ENCODE results near the gene LMNTD1. TPM values are rescaled to one million over a fixed set of nuclear protein-coding genes. Genes with fewer than 3 reads are reported as not detected.

LMNTD1 gene
- total RNA-seq, 2 donors from 2014 or later = 36.9 to 54.7 TPM

DNA sequence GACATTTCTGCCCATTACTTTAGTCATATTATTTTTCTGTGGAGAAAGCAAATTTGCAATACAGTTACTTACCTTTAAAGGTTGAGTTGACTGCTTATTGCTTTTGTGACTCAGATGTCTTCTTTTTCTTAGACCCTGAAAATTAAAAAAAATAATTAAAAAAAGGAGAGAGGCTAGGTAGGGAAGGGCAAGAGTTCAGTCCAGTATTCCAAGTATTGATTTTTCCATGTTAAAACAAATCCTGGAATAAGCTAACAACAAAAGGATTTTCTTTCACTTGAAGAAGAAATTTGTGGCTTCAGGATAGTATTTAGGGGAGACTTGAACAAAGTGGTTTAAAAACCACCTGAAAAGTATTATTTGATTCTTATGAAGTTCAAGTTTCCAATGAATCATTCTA lies 49.4 kb downstream of the LMNTD1 start:
- peaks cover 42% of the 10 kb centered on the region for H3K36me3 Mint-ChIP-seq (ENCODE audit: low read depth)
- Histone ChIP-seq H3K4me3 (ENCODE audit: low read length) (no peak overlapping the region), H3K27me3 (ENCODE audit: control insufficient read depth, insufficient read depth, low read length, poor library complexity, severe bottlenecking) (no peaks in the 10 kb centered on the region), H3K27ac (ENCODE audit: low read depth, low read length) (no peak overlapping the region), H3K36me3 (ENCODE audit: control insufficient read depth, insufficient read depth, low read length) (peaks cover 86% of the 10 kb centered on the region), H3K9me3 (ENCODE audit: control insufficient read depth, low read length) (peaks cover 11% of the 10 kb centered on the region), H3K9ac (ENCODE audit: extremely low read depth, low read length, poor library complexity, severe bottlenecking) (no peak overlapping the region), H3K4me1 (ENCODE audit: control insufficient read depth, insufficient read depth, low read length) (no peaks in the 10 kb centered on the region)
- no peak overlapping the region for H3K4me3 Mint-ChIP-seq
- peaks cover 14% of the 10 kb centered on the region for H3K4me1 Mint-ChIP-seq
- H3K9me3 Mint-ChIP-seq = peaks cover 10% of the 10 kb centered on the region
- H3K27me3 Mint-ChIP-seq (ENCODE audit: insufficient read depth) = no peaks in the 10 kb centered on the region
- DNase-seq = no peak
- TF ChIP-seq, protein P1, sequence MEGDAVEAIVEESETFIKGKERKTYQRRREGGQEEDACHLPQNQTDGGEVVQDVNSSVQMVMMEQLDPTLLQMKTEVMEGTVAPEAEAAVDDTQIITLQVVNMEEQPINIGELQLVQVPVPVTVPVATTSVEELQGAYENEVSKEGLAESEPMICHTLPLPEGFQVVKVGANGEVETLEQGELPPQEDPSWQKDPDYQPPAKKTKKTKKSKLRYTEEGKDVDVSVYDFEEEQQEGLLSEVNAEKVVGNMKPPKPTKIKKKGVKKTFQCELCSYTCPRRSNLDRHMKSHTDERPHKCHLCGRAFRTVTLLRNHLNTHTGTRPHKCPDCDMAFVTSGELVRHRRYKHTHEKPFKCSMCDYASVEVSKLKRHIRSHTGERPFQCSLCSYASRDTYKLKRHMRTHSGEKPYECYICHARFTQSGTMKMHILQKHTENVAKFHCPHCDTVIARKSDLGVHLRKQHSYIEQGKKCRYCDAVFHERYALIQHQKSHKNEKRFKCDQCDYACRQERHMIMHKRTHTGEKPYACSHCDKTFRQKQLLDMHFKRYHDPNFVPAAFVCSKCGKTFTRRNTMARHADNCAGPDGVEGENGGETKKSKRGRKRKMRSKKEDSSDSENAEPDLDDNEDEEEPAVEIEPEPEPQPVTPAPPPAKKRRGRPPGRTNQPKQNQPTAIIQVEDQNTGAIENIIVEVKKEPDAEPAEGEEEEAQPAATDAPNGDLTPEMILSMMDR (conservative IDR thresholded peaks at IDR 0.05) = no peak
- H3K27ac Mint-ChIP-seq = no peak overlapping the region

DNA sequence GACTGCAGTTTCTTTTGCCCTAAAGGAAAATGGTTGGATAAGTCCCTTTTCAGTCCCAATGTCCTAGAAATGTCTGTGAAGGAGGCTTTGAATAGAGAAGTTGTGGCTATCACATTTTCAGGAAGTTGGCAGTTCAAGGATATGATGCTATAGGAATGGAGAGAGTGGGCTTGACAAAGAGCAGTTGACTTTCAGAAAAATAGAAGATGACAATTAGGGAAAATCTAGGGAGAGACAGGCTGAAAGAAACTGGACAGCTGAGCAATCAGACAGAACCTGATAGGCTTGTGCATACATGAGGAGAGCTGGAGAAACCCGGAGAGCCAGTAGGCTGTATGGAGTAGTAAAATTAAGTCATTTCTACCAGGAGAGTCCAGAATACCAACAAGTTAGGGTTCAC lies 50.5 kb downstream of the LMNTD1 start:
- Mint-ChIP-seq H3K4me3 (no peak overlapping the region), H3K9me3 (peaks cover 20% of the 10 kb centered on the region), H3K27me3 (ENCODE audit: insufficient read depth) (no peaks in the 10 kb centered on the region), H3K36me3 (ENCODE audit: low read depth) (peaks cover 50% of the 10 kb centered on the region), H3K27ac (no peak overlapping the region), H3K4me1 (peaks cover 14% of the 10 kb centered on the region)
- DNase-seq = no peak
- H3K36me3 ChIP-seq (ENCODE audit: control insufficient read depth, insufficient read depth, low read length) = peaks cover 87% of the 10 kb centered on the region
- no peaks in the 10 kb centered on the region for H3K27me3 ChIP-seq (ENCODE audit: control insufficient read depth, insufficient read depth, low read length, poor library complexity, severe bottlenecking)
- H3K9ac ChIP-seq (ENCODE audit: extremely low read depth, low read length, poor library complexity, severe bottlenecking) = no peak overlapping the region
- 94% methylated on average over 1 of the region's 1 CpG; no CpG with 5 or more reads in 1 of the 2 experiments for WGBS, 2 experiments (ENCODE audit: insufficient coverage in 1 of 2, insufficient read length in 1 of 2)
- TF ChIP-seq, protein P1 (conservative IDR thresholded peaks at IDR 0.05) = no peak
- no peak overlapping the region for H3K27ac ChIP-seq (ENCODE audit: low read depth, low read length)
- H3K9me3 ChIP-seq (ENCODE audit: control insufficient read depth, low read length) = peaks cover 22% of the 10 kb centered on the region
- H3K4me1 ChIP-seq (ENCODE audit: control insufficient read depth, insufficient read depth, low read length) = no peaks in the 10 kb centered on the region
- H3K4me3 ChIP-seq (ENCODE audit: low read length) = no peak overlapping the region

DNA sequence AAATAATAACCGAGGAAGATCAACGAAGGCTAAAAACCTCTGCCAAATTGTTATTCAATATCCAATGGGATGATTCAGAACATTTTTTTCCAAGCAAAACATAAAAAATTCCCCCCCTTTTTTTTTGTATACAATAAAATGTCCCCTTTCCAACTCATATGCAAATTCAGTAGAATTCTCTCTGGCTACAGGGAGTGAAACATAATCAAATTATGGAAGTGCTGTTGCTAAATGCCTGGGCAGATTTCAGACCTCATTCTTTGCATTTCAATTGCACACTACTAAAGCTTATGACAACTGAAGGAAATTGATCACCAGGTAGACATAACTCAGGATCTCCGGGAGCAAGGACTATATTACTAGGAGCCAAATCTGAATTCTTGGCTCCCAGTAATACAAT lies 51.0 kb downstream of the LMNTD1 start:
- Histone ChIP-seq H3K4me1 (ENCODE audit: control insufficient read depth, insufficient read depth, low read length) (no peaks in the 10 kb centered on the region), H3K9ac (ENCODE audit: extremely low read depth, low read length, poor library complexity, severe bottlenecking) (no peak overlapping the region), H3K27me3 (ENCODE audit: control insufficient read depth, insufficient read depth, low read length, poor library complexity, severe bottlenecking) (no peaks in the 10 kb centered on the region), H3K4me3 (ENCODE audit: low read length) (no peak overlapping the region), H3K9me3 (ENCODE audit: control insufficient read depth, low read length) (peaks cover 27% of the 10 kb centered on the region), H3K36me3 (ENCODE audit: control insufficient read depth, insufficient read depth, low read length) (peaks cover 87% of the 10 kb centered on the region), H3K27ac (ENCODE audit: low read depth, low read length) (no peak overlapping the region)
- no peaks in the 10 kb centered on the region for H3K27me3 Mint-ChIP-seq (ENCODE audit: insufficient read depth)
- WGBS, 2 experiments (ENCODE audit: insufficient coverage in 1 of 2, insufficient read length in 1 of 2) = 96 to 100% methylated on average over 2 to 3 of the region's 3 CpGs
- peaks cover 23% of the 10 kb centered on the region for H3K9me3 Mint-ChIP-seq
- no peak for DNase-seq
- H3K27ac Mint-ChIP-seq = no peak overlapping the region
- H3K4me3 Mint-ChIP-seq = no peak overlapping the region
- peaks cover 14% of the 10 kb centered on the region for H3K4me1 Mint-ChIP-seq
- peaks cover 54% of the 10 kb centered on the region for H3K36me3 Mint-ChIP-seq (ENCODE audit: low read depth)
- TF ChIP-seq, protein P1 (conservative IDR thresholded peaks at IDR 0.05) = no peak
